ENCODE data around the gene FBXO7. TPM values are rescaled to one million over a fixed set of nuclear protein-coding genes. Genes with fewer than 3 reads are reported as not detected.

Gene FBXO7
- total and polyA plus RNA-seq, 9 of the 15 experiments (the other 6 are each of a cell fraction or from before 2014, with no cell fraction given): 34.0 to 162 (median 85.2) TPM

GRCh38 chr22:32533265-32534111 is 58.9 kb downstream of the FBXO7 start:
- no peaks in the 10 kb centered on the region for H4K20me1 ChIP-seq (replicated peaks; ENCODE audit: control insufficient read depth, insufficient read depth, low read length)
- H3K79me2 ChIP-seq (ENCODE audit: control insufficient read depth, insufficient read depth, low read length): no peaks in the 10 kb centered on the region
- H3K9ac ChIP-seq (ENCODE audit: insufficient read depth in 1 of 2, low read depth in 2 of 2, low read length in 2 of 2): no peak overlapping the region
- H3K9me1 ChIP-seq (ENCODE audit: control insufficient read depth, insufficient read depth, low read length): no peaks in the 10 kb centered on the region
- no peaks in the 10 kb centered on the region for H3K9me3 ChIP-seq (replicated peaks; ENCODE audit: control insufficient read depth, insufficient read depth, low read depth, low read length)
- POLR2A ChIA-PET: interaction anchor here (0.8 kb wide), 1 partner anchor 482 kb away, joined by 3 read pairs; no protein-coding TSS in a partner anchor
- FAIRE-seq (no peak), ATAC-seq (no peak), DNase-seq (ENCODE audit: extremely low read depth in 1 of 4, low spot score in 3 of 4) (no peak)
- no peaks in the 10 kb centered on the region for H3K27me3 ChIP-seq (ENCODE audit: control insufficient read depth in 2 of 2, insufficient read depth in 2 of 2, low read length in 2 of 2)
- 0 out of 2 replicates have a peak overlapping the region, but pooled peaks have one; percentile 28 for H3K4me2 ChIP-seq (ENCODE audit: insufficient read depth, low read length)
- H3K4me3 ChIP-seq: no peak overlapping the region
- intact Hi-C loops (cut with micrococcal nuclease) (loop anchor here (5.0 kb wide), 1 partner anchor 129 kb away; no protein-coding TSS in a partner anchor), in situ Hi-C loops (cut with MboI) (loop anchor here (25.0 kb wide), 1 partner anchor 679 kb away; no protein-coding TSS in a partner anchor)
- BruUV-seq (replicated peaks): no TSS peak
- no peaks in the 10 kb centered on the region for H3K36me3 ChIP-seq (ENCODE audit: control insufficient read depth, insufficient read depth, low read length)
- peak overlapping the region; percentile 85; the same call in 1 of the 2 replicates for H2AFZ ChIP-seq (ENCODE audit: low read depth, low read length)
- WGBS (ENCODE audit: insufficient coverage, low coverage, missing lambda C conversion rate): 77% methylated on average over 10 of the region's 15 CpGs
- H3K4me1 ChIP-seq (replicated peaks in 1 of 2; ENCODE audit: control insufficient read depth in 2 of 2, insufficient read depth in 2 of 2, low read length in 2 of 2): peaks cover 14 to 20% of the 10 kb centered on the region in 2 experiments
- no peak overlapping the region for H3K27ac ChIP-seq (ENCODE audit: extremely low read depth, low read depth, low read length)
- CTCF ChIA-PET (ENCODE audit: low intra/inter-chr PET ratio): no interaction called here
- TF ChIP-seq ZBTB49 (CRISPR knock-in tag; IDR thresholded peaks at IDR 0.05; ENCODE audit: borderline replicate concordance): no peak
- TF ChIP-seq NFIX (CRISPR knock-in tag; IDR thresholded peaks at IDR 0.05; ENCODE audit: low read depth): no peak
- TF ChIP-seq CBFB (CRISPR knock-in tag; IDR thresholded peaks at IDR 0.05): no peak
- TF ChIP-seq MGA (IDR thresholded peaks at IDR 0.05): no peak
- no peak for TF ChIP-seq ZNF444 (CRISPR knock-in tag; IDR thresholded peaks at IDR 0.05)
- TF ChIP-seq TCF7 (IDR thresholded peaks at IDR 0.05; ENCODE audit: borderline replicate concordance): no peak
